ENCODE results near the gene ATG4D. TPM values are rescaled to one million over a fixed set of nuclear protein-coding genes. Genes with fewer than 3 reads are reported as not detected.

ATG4D gene
- total RNA-seq, 3 donors from 2014 or later: 13.1 to 18.0 (median 16.1) TPM

GRCh38 chr19:10553087-10553667 is 9.5 kb downstream of the ATG4D start:
- H3K4me3 ChIP-seq: no peak overlapping the region
- intact Hi-C loops (cut with DNase I; ENCODE audit: low total_unique reads): no loop called here
- peaks cover 4% of the 10 kb centered on the region for H3K36me3 ChIP-seq

GRCh38 chr19:10553943-10554381 is 10.3 kb downstream of the ATG4D start:
- TF ChIP-seq CTCF (IDR thresholded peaks at IDR 0.05): no peak
- TF ChIP-seq POLR2A (IDR thresholded peaks at IDR 0.05): no peak
- no peak for TF ChIP-seq POLR2AphosphoS5 (IDR thresholded peaks at IDR 0.05)
- H3K27me3 ChIP-seq: no peaks in the 10 kb centered on the region
- no peaks in the 10 kb centered on the region for H3K4me1 ChIP-seq
- peak in 1 of 2 donors; percentile 45 for DNase-seq (ENCODE audit: low spot score in 2 of 2)
- intact Hi-C loops (cut with DNase I; ENCODE audit: low total_unique reads): no loop called here
- H3K9me3 ChIP-seq: no peaks in the 10 kb centered on the region
- H3K4me3 ChIP-seq: no peak overlapping the region
- H3K36me3 ChIP-seq: peaks cover 4% of the 10 kb centered on the region
- peak overlapping the region; percentile 29 to 76 for H3K27ac ChIP-seq

More at GRCh38 chr19:10553087-10553667, 9.5 kb downstream of the ATG4D start:
- H3K4me1 ChIP-seq: no peaks in the 10 kb centered on the region
- no peaks in the 10 kb centered on the region for H3K27me3 ChIP-seq
- H3K27ac ChIP-seq: peak overlapping the region in 1 of 2 donors; percentile 38
- no peak for DNase-seq (ENCODE audit: low spot score in 2 of 2)
- no peak for TF ChIP-seq POLR2AphosphoS5 (IDR thresholded peaks at IDR 0.05)
- TF ChIP-seq CTCF (IDR thresholded peaks at IDR 0.05): no peak
- no peak for TF ChIP-seq POLR2A (IDR thresholded peaks at IDR 0.05)
- H3K9me3 ChIP-seq: no peaks in the 10 kb centered on the region

GRCh38 chr19:10554760-10555609 is 11.3 kb downstream of the ATG4D start:
- intact Hi-C loops (cut with DNase I; ENCODE audit: low total_unique reads): no loop called here
- no peaks in the 10 kb centered on the region for H3K9me3 ChIP-seq
- DNase-seq (ENCODE audit: low spot score in 2 of 2): peak in 1 of 2 donors; percentile 68
- H3K4me3 ChIP-seq: no peak overlapping the region
- TF ChIP-seq CTCF (IDR thresholded peaks at IDR 0.05): no peak
- TF ChIP-seq POLR2A (IDR thresholded peaks at IDR 0.05): no peak
- no peak for TF ChIP-seq POLR2AphosphoS5 (IDR thresholded peaks at IDR 0.05)
- H3K27me3 ChIP-seq: no peaks in the 10 kb centered on the region
- H3K4me1 ChIP-seq: no peaks in the 10 kb centered on the region
- H3K27ac ChIP-seq: peak overlapping the region; percentile 64 to 76
- H3K36me3 ChIP-seq: peaks cover 4% of the 10 kb centered on the region

GRCh38 chr19:10555610-10555973 is 11.9 kb downstream of the ATG4D start:
- peaks cover 4% of the 10 kb centered on the region for H3K36me3 ChIP-seq
- no peak overlapping the region for H3K4me3 ChIP-seq
- H3K27me3 ChIP-seq: no peaks in the 10 kb centered on the region
- H3K9me3 ChIP-seq: no peaks in the 10 kb centered on the region
- DNase-seq (ENCODE audit: low spot score in 2 of 2): no peak
- TF ChIP-seq CTCF (IDR thresholded peaks at IDR 0.05) (no peak), POLR2AphosphoS5 (IDR thresholded peaks at IDR 0.05) (no peak), POLR2A (IDR thresholded peaks at IDR 0.05) (no peak)
- H3K4me1 ChIP-seq: no peaks in the 10 kb centered on the region
- peak overlapping the region; percentile 64 to 76 for H3K27ac ChIP-seq
- intact Hi-C loops (cut with DNase I; ENCODE audit: low total_unique reads): no loop called here

GRCh38 chr19:10557603-10558197 is 14.0 kb downstream of the ATG4D start:
- intact Hi-C loops (cut with DNase I; ENCODE audit: low total_unique reads): no loop called here
- Histone ChIP-seq H3K4me3 (no peak overlapping the region), H3K36me3 (peaks cover under 1% of the 10 kb centered on the region), H3K4me1 (no peaks in the 10 kb centered on the region), H3K9me3 (no peaks in the 10 kb centered on the region), H3K27me3 (no peaks in the 10 kb centered on the region), H3K27ac (no peak overlapping the region)
- no peak for TF ChIP-seq POLR2A (IDR thresholded peaks at IDR 0.05)
- TF ChIP-seq POLR2AphosphoS5 (IDR thresholded peaks at IDR 0.05): no peak
- no peak for TF ChIP-seq CTCF (IDR thresholded peaks at IDR 0.05)
- DNase-seq (ENCODE audit: low spot score in 2 of 2): no peak
